ENCODE data around the gene FAM135A. TPM values are rescaled to one million over a fixed set of nuclear protein-coding genes. Genes with fewer than 3 reads are reported as not detected.

The FAM135A gene
- total RNA-seq, 2 donors from 2014 or later = 25.8 to 34.0 TPM

DNA sequence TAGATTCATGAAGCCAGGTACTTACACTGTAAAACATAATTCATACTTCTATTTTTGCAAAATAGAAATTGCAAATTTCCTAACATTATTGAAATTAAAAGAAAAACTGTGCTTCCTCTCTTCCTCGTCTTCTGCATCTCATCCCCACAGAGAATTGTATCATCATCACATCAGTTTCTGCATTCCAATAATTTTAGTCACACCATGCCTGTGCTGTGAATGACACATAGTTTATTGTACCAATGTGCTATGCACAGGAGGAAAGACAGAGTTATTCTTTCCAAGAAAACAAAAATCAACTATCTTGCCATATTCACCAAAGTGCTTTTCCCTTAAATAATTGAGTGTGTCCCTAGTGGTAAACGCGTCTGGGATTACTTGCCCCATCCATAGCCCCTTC, 38.1 kb upstream of the FAM135A start:
- H3K9me3 Mint-ChIP-seq = no peaks in the 10 kb centered on the region
- H3K4me3 Mint-ChIP-seq = no peak overlapping the region
- no peak overlapping the region for H3K27ac Mint-ChIP-seq
- H3K4me3 ChIP-seq (ENCODE audit: low read length) = no peak overlapping the region
- no peaks in the 10 kb centered on the region for H3K36me3 Mint-ChIP-seq (ENCODE audit: low read depth)
- H3K36me3 ChIP-seq (ENCODE audit: control insufficient read depth, insufficient read depth, low read length) = no peaks in the 10 kb centered on the region
- H3K4me1 Mint-ChIP-seq = peaks cover 3% of the 10 kb centered on the region
- H3K9me3 ChIP-seq (ENCODE audit: control insufficient read depth, low read length) = no peaks in the 10 kb centered on the region
- H3K27ac ChIP-seq (ENCODE audit: low read depth, low read length) = no peak overlapping the region
- peaks cover 1% of the 10 kb centered on the region for H3K27me3 Mint-ChIP-seq (ENCODE audit: insufficient read depth)
- no peak overlapping the region for H3K9ac ChIP-seq (ENCODE audit: extremely low read depth, low read length, poor library complexity, severe bottlenecking)
- WGBS, 2 experiments (ENCODE audit: insufficient coverage in 1 of 2, insufficient read length in 1 of 2) = 88 to 95% methylated on average over 2 to 3 of the region's 3 CpGs
- no peak for DNase-seq
- no peaks in the 10 kb centered on the region for H3K4me1 ChIP-seq (ENCODE audit: control insufficient read depth, insufficient read depth, low read length)
- H3K27me3 ChIP-seq (ENCODE audit: control insufficient read depth, insufficient read depth, low read length, poor library complexity, severe bottlenecking) = no peaks in the 10 kb centered on the region
- no peak for TF ChIP-seq CTCF (conservative IDR thresholded peaks at IDR 0.05)

DNA sequence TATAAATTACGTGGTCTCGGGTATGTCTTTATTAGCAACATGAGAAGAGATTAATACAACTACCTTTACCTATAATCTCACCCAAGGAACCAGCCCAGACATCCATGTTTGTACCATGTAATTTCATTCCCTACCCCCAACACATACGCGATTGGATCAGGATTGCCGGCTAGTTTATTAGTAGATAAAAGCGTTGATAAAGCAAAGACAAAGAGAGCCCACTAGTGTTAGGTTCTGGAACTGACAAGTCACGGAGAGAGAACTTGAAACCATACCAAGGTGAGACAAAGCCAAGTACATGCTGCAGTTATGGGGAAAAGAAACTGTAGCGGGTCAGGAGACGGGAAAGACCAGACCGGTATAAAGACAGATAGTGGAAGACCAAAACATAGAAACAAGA, 37.4 kb upstream of the FAM135A start:
- Histone ChIP-seq H3K27ac (ENCODE audit: low read depth, low read length) (no peak overlapping the region), H3K9ac (ENCODE audit: extremely low read depth, low read length, poor library complexity, severe bottlenecking) (no peak overlapping the region), H3K36me3 (ENCODE audit: control insufficient read depth, insufficient read depth, low read length) (no peaks in the 10 kb centered on the region), H3K4me1 (ENCODE audit: control insufficient read depth, insufficient read depth, low read length) (no peaks in the 10 kb centered on the region), H3K9me3 (ENCODE audit: control insufficient read depth, low read length) (no peaks in the 10 kb centered on the region), H3K4me3 (ENCODE audit: low read length) (no peak overlapping the region), H3K27me3 (ENCODE audit: control insufficient read depth, insufficient read depth, low read length, poor library complexity, severe bottlenecking) (no peaks in the 10 kb centered on the region)
- peak; percentile 57 for DNase-seq
- H3K36me3 Mint-ChIP-seq (ENCODE audit: low read depth) = no peaks in the 10 kb centered on the region
- no peak overlapping the region for H3K4me3 Mint-ChIP-seq
- H3K27me3 Mint-ChIP-seq (ENCODE audit: insufficient read depth) = peaks cover 1% of the 10 kb centered on the region
- TF ChIP-seq CTCF (conservative IDR thresholded peaks at IDR 0.05) = peak; percentile 55
- 85 to 88% methylated on average over 4 to 10 of the region's 10 CpGs for WGBS, 2 experiments (ENCODE audit: insufficient coverage in 1 of 2, insufficient read length in 1 of 2)
- no peak overlapping the region for H3K27ac Mint-ChIP-seq
- H3K9me3 Mint-ChIP-seq = no peaks in the 10 kb centered on the region
- peaks cover 3% of the 10 kb centered on the region for H3K4me1 Mint-ChIP-seq

GRCh38 chr6:70376628-70377027, 36.7 kb upstream of the FAM135A start:
- H3K27ac ChIP-seq (ENCODE audit: low read depth, low read length) = no peak overlapping the region
- H3K27me3 Mint-ChIP-seq (ENCODE audit: insufficient read depth) = peaks cover 1% of the 10 kb centered on the region

More at GRCh38 chr6:70376628-70377027, 36.7 kb upstream of the FAM135A start:
- 100% methylated on average over 1 of the region's 1 CpG; no CpG with 5 or more reads in 1 of the 2 experiments for whole genome bisulfite sequencing, 2 experiments (ENCODE audit: insufficient coverage in 1 of 2, insufficient read length in 1 of 2)
- no peaks in the 10 kb centered on the region for H3K4me1 ChIP-seq (ENCODE audit: control insufficient read depth, insufficient read depth, low read length)
- no peak for TF ChIP-seq CTCF (conservative IDR thresholded peaks at IDR 0.05)
- no peaks in the 10 kb centered on the region for H3K27me3 ChIP-seq (ENCODE audit: control insufficient read depth, insufficient read depth, low read length, poor library complexity, severe bottlenecking)
- peaks cover 3% of the 10 kb centered on the region for H3K4me1 Mint-ChIP-seq
- DNase-seq = no peak
- no peak overlapping the region for H3K4me3 ChIP-seq (ENCODE audit: low read length)
- no peaks in the 10 kb centered on the region for H3K9me3 ChIP-seq (ENCODE audit: control insufficient read depth, low read length)
- H3K36me3 Mint-ChIP-seq (ENCODE audit: low read depth) = no peaks in the 10 kb centered on the region
- H3K9me3 Mint-ChIP-seq = no peaks in the 10 kb centered on the region
- no peaks in the 10 kb centered on the region for H3K36me3 ChIP-seq (ENCODE audit: control insufficient read depth, insufficient read depth, low read length)
- H3K9ac ChIP-seq (ENCODE audit: extremely low read depth, low read length, poor library complexity, severe bottlenecking) = no peak overlapping the region
- no peak overlapping the region for H3K27ac Mint-ChIP-seq
- no peak overlapping the region for H3K4me3 Mint-ChIP-seq

Data from endodermal cell (in vitro differentiated cells).